ENCODE measurements around the gene PSD2. TPM values are rescaled to one million over a fixed set of nuclear protein-coding genes. Genes with fewer than 3 reads are reported as not detected.

Gene PSD2
- total RNA-seq, 1 donor from 2014 or later: not detected

DNA sequence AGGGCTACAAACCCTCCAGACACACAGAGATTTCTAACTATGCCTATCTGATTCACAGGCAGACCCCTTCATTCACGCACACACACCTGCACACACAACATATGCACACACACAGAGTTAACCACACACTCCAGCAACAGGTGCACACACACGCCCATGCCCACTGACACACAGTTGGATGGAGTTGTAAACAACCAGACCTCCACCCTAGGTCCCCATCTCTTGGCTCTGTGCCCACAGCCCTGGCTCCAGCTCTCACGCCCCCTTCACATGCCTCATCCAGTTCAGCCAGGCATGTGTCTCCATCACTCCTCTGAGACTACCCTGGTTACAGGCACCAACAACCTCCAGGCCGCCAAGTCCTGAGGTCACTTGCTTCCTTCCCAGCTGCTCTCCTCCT lies 61.1 kb downstream of the PSD2 start:
- Histone ChIP-seq H3K4me1 (no peaks in the 10 kb centered on the region), H3K27me3 (no peaks in the 10 kb centered on the region), H3K27ac (no peak overlapping the region), H3K36me3 (no peaks in the 10 kb centered on the region), H3K4me3 (no peak overlapping the region), H3K9me3 (no peaks in the 10 kb centered on the region)
- intact Hi-C loops (cut with DNase I): no loop called here
- TF ChIP-seq, protein P1, sequence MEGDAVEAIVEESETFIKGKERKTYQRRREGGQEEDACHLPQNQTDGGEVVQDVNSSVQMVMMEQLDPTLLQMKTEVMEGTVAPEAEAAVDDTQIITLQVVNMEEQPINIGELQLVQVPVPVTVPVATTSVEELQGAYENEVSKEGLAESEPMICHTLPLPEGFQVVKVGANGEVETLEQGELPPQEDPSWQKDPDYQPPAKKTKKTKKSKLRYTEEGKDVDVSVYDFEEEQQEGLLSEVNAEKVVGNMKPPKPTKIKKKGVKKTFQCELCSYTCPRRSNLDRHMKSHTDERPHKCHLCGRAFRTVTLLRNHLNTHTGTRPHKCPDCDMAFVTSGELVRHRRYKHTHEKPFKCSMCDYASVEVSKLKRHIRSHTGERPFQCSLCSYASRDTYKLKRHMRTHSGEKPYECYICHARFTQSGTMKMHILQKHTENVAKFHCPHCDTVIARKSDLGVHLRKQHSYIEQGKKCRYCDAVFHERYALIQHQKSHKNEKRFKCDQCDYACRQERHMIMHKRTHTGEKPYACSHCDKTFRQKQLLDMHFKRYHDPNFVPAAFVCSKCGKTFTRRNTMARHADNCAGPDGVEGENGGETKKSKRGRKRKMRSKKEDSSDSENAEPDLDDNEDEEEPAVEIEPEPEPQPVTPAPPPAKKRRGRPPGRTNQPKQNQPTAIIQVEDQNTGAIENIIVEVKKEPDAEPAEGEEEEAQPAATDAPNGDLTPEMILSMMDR (IDR thresholded peaks at IDR 0.05): no peak
- no peak for DNase-seq (ENCODE audit: low spot score in 2 of 2)

DNA sequence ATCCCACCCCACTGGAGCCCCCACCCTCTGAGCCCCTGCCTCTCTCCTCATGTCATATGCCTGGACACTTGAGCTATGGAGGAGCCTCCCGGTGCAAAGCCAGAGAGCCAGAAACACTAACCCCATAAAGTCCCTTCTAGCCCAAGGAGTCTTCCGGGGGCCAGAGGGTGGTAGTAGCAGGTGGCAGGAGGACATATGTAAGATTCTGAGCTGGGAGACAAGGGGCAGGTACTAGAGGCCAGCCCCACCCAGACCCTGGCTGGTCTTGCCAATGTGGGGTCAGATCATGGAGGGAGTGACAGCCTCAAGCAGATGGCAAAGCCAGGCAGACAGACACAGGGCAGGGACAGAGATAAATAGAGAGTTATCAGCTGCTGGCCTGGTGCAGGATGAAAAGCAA lies 63.4 kb downstream of the PSD2 start:
- TF ChIP-seq, protein P1 (IDR thresholded peaks at IDR 0.05): no peak
- Histone ChIP-seq H3K9me3 (no peaks in the 10 kb centered on the region), H3K4me1 (no peaks in the 10 kb centered on the region), H3K27me3 (no peaks in the 10 kb centered on the region), H3K36me3 (no peaks in the 10 kb centered on the region), H3K4me3 (no peak overlapping the region), H3K27ac (no peak overlapping the region)
- DNase-seq (ENCODE audit: low spot score in 2 of 2): no peak
- intact Hi-C loops (cut with DNase I): no loop called here

DNA sequence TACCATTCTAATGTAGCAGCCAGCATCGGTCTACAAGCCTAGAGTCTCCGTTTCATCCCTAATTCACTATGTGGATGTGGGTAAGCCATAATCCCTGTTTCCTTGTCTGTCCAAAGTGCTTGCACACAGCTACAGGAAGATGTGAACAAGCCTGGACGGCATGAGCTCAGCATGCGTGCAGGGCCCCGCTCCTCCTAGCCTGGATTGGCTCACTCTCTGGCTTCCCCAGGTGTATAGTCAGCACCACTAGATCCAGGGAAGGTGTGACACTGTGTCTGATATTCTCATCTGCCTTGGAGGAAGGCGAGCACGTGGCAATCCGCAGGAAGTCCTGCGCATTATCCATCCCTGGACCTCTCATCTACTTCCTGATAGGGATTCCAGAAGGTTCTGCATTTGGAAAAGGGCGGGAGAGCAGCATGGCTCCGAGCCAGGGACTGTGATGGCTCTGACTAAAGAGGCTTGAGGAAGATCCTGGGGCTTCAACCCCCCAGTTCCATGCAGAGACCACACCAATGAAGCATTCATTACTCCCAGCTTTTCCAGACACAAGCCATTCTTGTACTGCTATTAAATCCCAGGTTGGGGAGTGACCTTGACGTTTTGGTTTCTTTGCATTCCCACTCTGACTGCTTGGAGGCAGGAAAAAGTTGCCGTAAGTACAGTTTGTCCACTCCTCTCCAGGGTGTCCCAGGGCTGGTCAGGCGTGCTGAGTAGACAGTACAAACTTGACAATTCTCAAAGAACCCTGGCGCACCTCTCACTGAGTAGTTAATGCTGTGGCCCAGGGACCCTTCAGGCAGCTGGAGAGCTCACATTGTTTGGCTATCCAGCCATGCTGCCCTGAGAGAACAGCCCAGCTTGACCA lies 65.6 kb downstream of the PSD2 start:
- no peaks in the 10 kb centered on the region for H3K4me1 ChIP-seq
- intact Hi-C loops (cut with DNase I): no loop called here
- no peaks in the 10 kb centered on the region for H3K36me3 ChIP-seq
- DNase-seq (ENCODE audit: low spot score in 2 of 2): no peak
- H3K27ac ChIP-seq: no peak overlapping the region
- no peaks in the 10 kb centered on the region for H3K27me3 ChIP-seq
- H3K4me3 ChIP-seq: no peak overlapping the region
- TF ChIP-seq, protein P1 (IDR thresholded peaks at IDR 0.05): no peak
- H3K9me3 ChIP-seq: no peaks in the 10 kb centered on the region

DNA sequence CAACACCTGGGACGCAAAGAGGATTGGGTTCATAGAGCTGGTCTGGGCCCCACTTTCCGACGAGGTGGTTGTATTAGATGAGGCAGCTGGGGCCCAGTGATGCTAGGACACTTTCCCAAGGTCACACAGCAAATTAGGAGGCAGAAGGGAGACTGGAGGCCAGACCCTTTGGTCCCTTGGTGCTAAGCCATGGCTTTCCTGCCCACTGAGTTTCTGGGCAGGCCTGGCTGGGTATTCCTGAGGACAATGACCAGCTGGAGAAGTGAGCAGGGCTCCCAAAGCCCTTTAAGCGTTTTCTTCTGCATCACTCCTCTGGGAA lies 66.2 kb downstream of the PSD2 start:
- H3K4me3 ChIP-seq: no peak overlapping the region
- H3K4me1 ChIP-seq: no peaks in the 10 kb centered on the region
- H3K27ac ChIP-seq: no peak overlapping the region
- no peaks in the 10 kb centered on the region for H3K27me3 ChIP-seq
- TF ChIP-seq, protein P1 (IDR thresholded peaks at IDR 0.05): no peak
- no peak for DNase-seq (ENCODE audit: low spot score in 2 of 2)
- H3K9me3 ChIP-seq: no peaks in the 10 kb centered on the region
- H3K36me3 ChIP-seq: no peaks in the 10 kb centered on the region
- intact Hi-C loops (cut with DNase I): no loop called here

DNA sequence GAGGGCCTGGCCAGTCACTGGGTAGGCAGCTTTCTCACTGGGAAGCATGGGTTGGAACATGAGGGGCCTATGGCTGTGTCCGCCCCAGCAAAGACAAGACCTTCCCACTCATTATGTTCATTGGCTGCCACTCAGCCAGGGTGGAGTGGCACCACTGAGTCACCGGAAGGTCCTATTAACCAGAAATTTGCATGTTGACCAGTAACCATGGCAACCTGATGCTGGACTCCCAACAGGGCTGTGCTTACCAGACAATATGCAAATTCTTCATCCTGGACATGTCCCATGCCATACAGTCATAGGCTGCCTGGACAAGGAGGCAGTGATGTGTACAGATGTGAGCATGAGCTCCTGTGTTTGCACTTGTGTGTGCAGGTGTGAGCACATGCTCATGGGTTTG lies 66.7 kb downstream of the PSD2 start:
- no peak overlapping the region for H3K27ac ChIP-seq
- TF ChIP-seq, protein P1 (IDR thresholded peaks at IDR 0.05): no peak
- intact Hi-C loops (cut with DNase I): no loop called here

More for the DNA sequence above, 66.7 kb downstream of the PSD2 start:
- Histone ChIP-seq H3K36me3 (no peaks in the 10 kb centered on the region), H3K4me3 (no peak overlapping the region), H3K4me1 (no peaks in the 10 kb centered on the region), H3K27me3 (no peaks in the 10 kb centered on the region), H3K9me3 (no peaks in the 10 kb centered on the region)
- DNase-seq (ENCODE audit: low spot score in 2 of 2): peak in 1 of 2 donors; percentile 67

All from ascending aorta (tissue), 2 donors.